ENCODE measurements around the gene PRKCI.
"Not testable (repeated sequence)": the region's sequence is repeated elsewhere in the genome, so short reads cannot be mapped to it uniquely, and the experiment has no call there.

The PRKCI gene

GRCh38 chr3:170221924-170222646 lies at the start of gene PRKCI:
Gene PRKCI, plus strand, starts transcription at chr3:170222424. Its CDS starts 246 bp downstream, at chr3:170222670.
- peak within 1 kb of the TSS; percentile 82 for H3K4me3 ChIP-seq (ENCODE audit: low read depth, low read length)
- DNase-seq (ENCODE audit: low read depth) = peak; percentile 92

GRCh38 chr3:170178651-170179050 lies 43.6 kb upstream of the PRKCI start:
- H3K4me3 ChIP-seq (ENCODE audit: low read depth, low read length) = no peak overlapping the region
- no peak for DNase-seq (ENCODE audit: low read depth)

GRCh38 chr3:170179432-170179831 lies 42.8 kb upstream of the PRKCI start:
- no peak for DNase-seq (ENCODE audit: low read depth)

GRCh38 chr3:170180079-170180907 lies 41.9 kb upstream of the PRKCI start:
- peak overlapping the region; percentile 96 for H3K4me3 ChIP-seq (ENCODE audit: low read depth, low read length)
- no peak for DNase-seq (ENCODE audit: low read depth)

More at GRCh38 chr3:170179432-170179831, 42.8 kb upstream of the PRKCI start:
- peak overlapping the region; percentile 96 for H3K4me3 ChIP-seq (ENCODE audit: low read depth, low read length)

GRCh38 chr3:170180908-170181885 lies 41.0 kb upstream of the PRKCI start, which contains the start of gene PHC3:
Gene PHC3, minus strand, starts transcription at chr3:170181733. Its CDS starts 18 bp downstream, at chr3:170181715.
- peak; percentile 57 for DNase-seq (ENCODE audit: low read depth)
- H3K4me3 ChIP-seq (ENCODE audit: low read depth, low read length) = peak within 1 kb of the TSS; percentile 96

- DNase-seq (ENCODE audit: low read depth) = no peak
- no peak overlapping the region for H3K4me3 ChIP-seq (ENCODE audit: low read depth, low read length)
Observed at GRCh38 chr3:170189398-170190256, 32.6 kb upstream of the PRKCI start.

GRCh38 chr3:170195759-170196158 lies 26.5 kb upstream of the PRKCI start:
- H3K4me3 ChIP-seq (ENCODE audit: low read depth, low read length); DNase-seq (ENCODE audit: low read depth): not testable (repeated sequence)

- no peak overlapping the region for H3K4me3 ChIP-seq (ENCODE audit: low read depth, low read length)
- DNase-seq (ENCODE audit: low read depth) = no peak
Observed at GRCh38 chr3:170196833-170197232, 25.4 kb upstream of the PRKCI start.

- DNase-seq (ENCODE audit: low read depth) = no peak
- H3K4me3 ChIP-seq (ENCODE audit: low read depth, low read length) = no peak overlapping the region
Observed at GRCh38 chr3:170200987-170201386, 21.2 kb upstream of the PRKCI start.

GRCh38 chr3:170201527-170201926 lies 20.7 kb upstream of the PRKCI start:
- H3K4me3 ChIP-seq (ENCODE audit: low read depth, low read length) = no peak overlapping the region
- no peak for DNase-seq (ENCODE audit: low read depth)

GRCh38 chr3:170203457-170203856 lies 18.8 kb upstream of the PRKCI start:
- no peak overlapping the region for H3K4me3 ChIP-seq (ENCODE audit: low read depth, low read length)
- no peak for DNase-seq (ENCODE audit: low read depth)

- no peak overlapping the region for H3K4me3 ChIP-seq (ENCODE audit: low read depth, low read length)
- DNase-seq (ENCODE audit: low read depth) = no peak
Observed at GRCh38 chr3:170204023-170204472, 18.2 kb upstream of the PRKCI start.

GRCh38 chr3:170204509-170204908 lies 17.7 kb upstream of the PRKCI start:
- no peak for DNase-seq (ENCODE audit: low read depth)
- no peak overlapping the region for H3K4me3 ChIP-seq (ENCODE audit: low read depth, low read length)

- no peak for DNase-seq (ENCODE audit: low read depth)
- no peak overlapping the region for H3K4me3 ChIP-seq (ENCODE audit: low read depth, low read length)
Observed at GRCh38 chr3:170205302-170205701, 16.9 kb upstream of the PRKCI start.

GRCh38 chr3:170206164-170206762 lies 16.0 kb upstream of the PRKCI start:
- not testable (repeated sequence) for DNase-seq (ENCODE audit: low read depth); H3K4me3 ChIP-seq (ENCODE audit: low read depth, low read length)

GRCh38 chr3:170207717-170208116 lies 14.5 kb upstream of the PRKCI start:
- DNase-seq (ENCODE audit: low read depth) = no peak
- H3K4me3 ChIP-seq (ENCODE audit: low read depth, low read length) = no peak overlapping the region

- no peak for DNase-seq (ENCODE audit: low read depth)
- H3K4me3 ChIP-seq (ENCODE audit: low read depth, low read length) = no peak overlapping the region
Observed at GRCh38 chr3:170211668-170212067, 10.6 kb upstream of the PRKCI start.

- DNase-seq (ENCODE audit: low read depth) = no peak
- no peak overlapping the region for H3K4me3 ChIP-seq (ENCODE audit: low read depth, low read length)
Observed at GRCh38 chr3:170219850-170220249, 2.4 kb upstream of the PRKCI start.
